Measurements from ENCODE around the gene TGFBR3. TPM values are rescaled to one million over a fixed set of nuclear protein-coding genes. Genes with fewer than 3 reads are reported as not detected.

TGFBR3 gene
- total RNA-seq, 1 experiment from 2014 or later, result not detected

DNA sequence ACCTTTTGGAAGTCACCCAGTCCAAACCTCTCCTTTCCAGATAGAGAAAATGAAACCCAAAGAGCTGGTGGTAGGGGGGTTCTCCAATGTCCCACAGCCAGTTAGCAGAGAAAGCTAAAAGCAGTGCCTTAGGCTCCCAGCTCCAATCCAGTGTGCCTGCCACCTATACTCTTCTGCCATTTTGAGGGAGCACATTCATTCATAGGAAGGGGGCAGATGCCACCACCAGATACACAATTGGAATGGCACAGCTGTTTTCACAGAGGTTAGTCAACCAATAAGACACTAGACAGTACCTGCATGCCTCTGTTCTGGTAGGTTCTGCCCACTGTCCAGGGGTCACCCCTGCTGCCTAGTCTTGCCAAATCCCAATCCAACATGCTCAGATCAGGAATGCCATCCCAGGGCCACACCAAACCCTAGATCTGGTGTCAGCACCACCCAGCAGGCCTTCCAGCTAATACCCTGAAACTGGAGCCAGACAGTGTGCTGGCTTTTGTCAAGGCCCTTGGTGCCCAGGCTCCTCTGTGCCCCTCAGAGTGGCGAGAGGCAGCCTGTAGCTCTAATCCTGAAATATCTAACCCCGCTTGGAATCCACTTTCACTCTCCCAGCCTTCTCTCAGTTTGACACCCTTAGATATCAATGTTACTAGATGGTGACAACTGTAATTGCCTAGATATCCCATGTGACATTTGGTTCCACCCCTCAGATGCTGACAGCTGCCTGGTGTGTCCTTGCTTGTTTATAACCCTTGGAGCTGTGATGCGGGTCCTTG, 178.6 kb downstream of the TGFBR3 start:
- H3K9ac ChIP-seq (ENCODE audit: low read length), result no peak overlapping the region
- no peaks in the 10 kb centered on the region for H3K36me3 ChIP-seq (ENCODE audit: insufficient read depth, low read length)
- no peaks in the 10 kb centered on the region for H4K20me1 ChIP-seq (ENCODE audit: insufficient read depth, low read depth, low read length)
- no peak overlapping the region for H3K27ac ChIP-seq (ENCODE audit: low read length)
- no peak overlapping the region for H3K4me3 ChIP-seq (ENCODE audit: low read length)
- no peak overlapping the region for H3K4me2 ChIP-seq (ENCODE audit: low read depth, low read length, poor library complexity, severe bottlenecking)
- no peaks in the 10 kb centered on the region for H3K9me2 ChIP-seq (replicated peaks; ENCODE audit: insufficient read depth, low read length)
- H3K4me1 ChIP-seq (ENCODE audit: low read length), result no peaks in the 10 kb centered on the region
- no peaks in the 10 kb centered on the region; the same call in 1 of the 2 replicates for H3K27me3 ChIP-seq (ENCODE audit: low read length)
- no peak overlapping the region for H2AFZ ChIP-seq (ENCODE audit: low read length)
- no peak for DNase-seq
- H3K9me3 ChIP-seq (ENCODE audit: low read length), result no peaks in the 10 kb centered on the region
- no peaks in the 10 kb centered on the region for H3K79me2 ChIP-seq (ENCODE audit: low read length)

DNA sequence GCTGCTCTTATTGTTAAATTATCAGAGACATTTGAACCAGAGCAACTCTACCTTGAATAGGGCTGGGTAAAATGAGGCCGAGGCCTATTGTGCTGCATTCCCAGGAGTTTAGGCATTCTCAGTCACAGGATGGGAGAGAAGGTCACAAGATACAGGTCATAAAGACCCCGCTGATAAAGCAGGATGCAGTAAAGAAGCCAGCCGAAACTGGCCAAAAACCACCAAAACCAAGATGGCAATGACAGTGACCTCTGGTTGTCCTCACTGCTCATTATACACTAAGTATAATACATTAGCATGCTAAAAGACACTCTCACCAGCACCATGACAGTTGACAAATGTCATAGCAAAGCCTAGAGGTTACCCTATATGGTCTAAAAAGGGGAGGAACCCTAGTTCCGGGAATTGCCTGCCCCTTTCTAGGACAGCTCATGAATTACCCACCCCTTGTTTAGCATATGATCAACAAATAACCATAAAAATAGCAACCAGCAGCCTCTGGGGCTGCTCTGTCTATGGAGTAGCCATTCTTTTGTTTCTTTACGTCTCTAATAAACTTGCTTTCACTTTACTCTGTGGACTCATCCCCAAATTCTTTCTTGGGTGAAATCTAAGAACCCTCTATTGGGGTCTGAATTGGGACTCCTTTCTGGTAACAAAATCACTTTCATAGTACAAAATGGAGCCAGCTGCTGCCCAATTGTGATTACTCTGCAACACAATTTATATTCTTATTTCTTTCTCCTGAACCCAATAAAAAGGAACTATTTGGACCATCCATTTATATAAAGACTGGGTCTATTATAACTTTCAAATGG, 179.6 kb downstream of the TGFBR3 start:
- no peaks in the 10 kb centered on the region for H4K20me1 ChIP-seq (ENCODE audit: insufficient read depth, low read depth, low read length)
- no peaks in the 10 kb centered on the region for H3K79me2 ChIP-seq (ENCODE audit: low read length)
- no peaks in the 10 kb centered on the region for H3K4me1 ChIP-seq (ENCODE audit: low read length)
- no peaks in the 10 kb centered on the region for H3K9me3 ChIP-seq (ENCODE audit: low read length)
- H3K4me3 ChIP-seq (ENCODE audit: low read length), result no peak overlapping the region
- no peaks in the 10 kb centered on the region; the same call in 1 of the 2 replicates for H3K27me3 ChIP-seq (ENCODE audit: low read length)
- no peak overlapping the region for H3K4me2 ChIP-seq (ENCODE audit: low read depth, low read length, poor library complexity, severe bottlenecking)
- H2AFZ ChIP-seq (ENCODE audit: low read length), result no peak overlapping the region
- no peak overlapping the region for H3K27ac ChIP-seq (ENCODE audit: low read length)
- H3K36me3 ChIP-seq (ENCODE audit: insufficient read depth, low read length), result no peaks in the 10 kb centered on the region
- no peak overlapping the region for H3K9ac ChIP-seq (ENCODE audit: low read length)
- H3K9me2 ChIP-seq (replicated peaks; ENCODE audit: insufficient read depth, low read length), result no peaks in the 10 kb centered on the region
- DNase-seq, result no peak

DNA sequence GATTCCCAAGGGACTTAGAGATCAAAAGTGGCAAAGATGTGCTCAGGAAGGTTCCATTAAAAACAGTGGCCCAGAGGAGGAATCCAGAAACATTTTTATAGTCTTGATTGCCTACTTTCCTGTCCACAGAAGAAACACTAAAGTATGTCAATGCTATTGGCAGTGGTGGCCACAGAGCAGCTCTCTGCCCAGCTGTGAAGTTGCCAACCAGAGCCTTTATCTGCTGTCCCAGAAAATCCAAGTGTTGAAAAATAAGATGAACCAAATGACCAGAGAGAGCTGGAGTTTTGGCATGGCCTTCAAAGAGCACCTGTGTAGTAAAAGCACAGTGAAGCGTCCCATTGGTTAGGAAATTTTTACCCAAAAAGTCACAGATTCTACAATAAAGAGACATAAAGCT, 181.2 kb downstream of the TGFBR3 start:
- DNase-seq, result no peak
- H3K4me1 ChIP-seq (ENCODE audit: low read length), result no peaks in the 10 kb centered on the region
- H3K36me3 ChIP-seq (ENCODE audit: insufficient read depth, low read length), result no peaks in the 10 kb centered on the region
- H3K4me3 ChIP-seq (ENCODE audit: low read length), result no peak overlapping the region
- H3K4me2 ChIP-seq (ENCODE audit: low read depth, low read length, poor library complexity, severe bottlenecking), result no peak overlapping the region
- no peaks in the 10 kb centered on the region for H3K27me3 ChIP-seq (ENCODE audit: low read length)
- H4K20me1 ChIP-seq (ENCODE audit: insufficient read depth, low read depth, low read length), result no peaks in the 10 kb centered on the region
- no peak overlapping the region for H3K9ac ChIP-seq (ENCODE audit: low read length)
- no peaks in the 10 kb centered on the region for H3K9me3 ChIP-seq (ENCODE audit: low read length)
- no peaks in the 10 kb centered on the region for H3K9me2 ChIP-seq (replicated peaks; ENCODE audit: insufficient read depth, low read length)
- H2AFZ ChIP-seq (ENCODE audit: low read length), result no peak overlapping the region
- H3K79me2 ChIP-seq (ENCODE audit: low read length), result no peaks in the 10 kb centered on the region
- no peak overlapping the region for H3K27ac ChIP-seq (ENCODE audit: low read length)

DNA sequence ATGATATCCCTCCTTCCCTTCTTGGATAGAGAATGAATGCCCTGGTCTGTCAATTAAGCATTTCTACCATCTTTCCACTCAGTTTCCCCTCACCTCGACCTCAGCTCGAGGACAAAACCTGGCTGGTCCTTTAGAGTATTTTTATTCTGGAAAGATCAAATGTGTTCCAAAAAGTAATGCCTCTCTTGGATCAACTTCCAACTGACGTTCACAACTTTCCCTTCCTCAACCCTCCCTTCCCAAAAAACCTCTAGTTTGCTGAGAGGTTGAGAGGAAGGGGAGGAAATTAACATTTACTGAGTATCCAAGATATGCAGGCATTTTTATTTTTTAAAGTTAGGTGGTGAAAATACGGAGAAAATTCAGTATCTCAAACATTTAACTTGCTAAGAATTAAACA, 182.9 kb downstream of the TGFBR3 start:
- Histone ChIP-seq H3K36me3 (ENCODE audit: insufficient read depth, low read length) (no peaks in the 10 kb centered on the region), H3K4me2 (ENCODE audit: low read depth, low read length, poor library complexity, severe bottlenecking) (no peak overlapping the region), H3K9me3 (ENCODE audit: low read length) (no peaks in the 10 kb centered on the region), H3K27ac (ENCODE audit: low read length) (no peak overlapping the region), H3K9ac (ENCODE audit: low read length) (no peak overlapping the region), H3K9me2 (replicated peaks; ENCODE audit: insufficient read depth, low read length) (no peaks in the 10 kb centered on the region), H3K27me3 (ENCODE audit: low read length) (no peaks in the 10 kb centered on the region), H2AFZ (ENCODE audit: low read length) (no peak overlapping the region), H3K4me3 (ENCODE audit: low read length) (no peak overlapping the region), H4K20me1 (ENCODE audit: insufficient read depth, low read depth, low read length) (no peaks in the 10 kb centered on the region), H3K4me1 (ENCODE audit: low read length) (no peaks in the 10 kb centered on the region), H3K79me2 (ENCODE audit: low read length) (no peaks in the 10 kb centered on the region)
- DNase-seq, result no peak

DNA sequence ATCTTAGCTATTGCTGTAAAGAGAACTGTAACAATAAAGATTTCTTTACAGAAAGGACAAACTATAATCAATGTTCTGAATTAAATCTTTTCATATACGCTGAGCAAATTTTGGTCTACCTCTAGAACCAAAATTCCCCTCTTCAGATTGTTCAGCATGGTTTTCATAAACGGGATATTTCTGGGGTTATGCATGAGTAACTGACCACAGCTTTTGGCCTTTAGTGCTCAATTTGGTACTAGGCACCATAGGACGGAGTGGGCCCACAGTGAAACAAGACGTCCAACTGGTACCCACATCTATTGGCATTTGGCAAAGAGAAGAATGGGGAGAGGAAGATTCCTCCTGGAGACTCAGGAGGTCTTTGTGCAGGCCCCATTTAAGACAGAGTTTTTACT, 184.5 kb downstream of the TGFBR3 start:
- no peak overlapping the region for H2AFZ ChIP-seq (ENCODE audit: low read length)
- no peaks in the 10 kb centered on the region for H3K36me3 ChIP-seq (ENCODE audit: insufficient read depth, low read length)
- no peaks in the 10 kb centered on the region for H3K27me3 ChIP-seq (ENCODE audit: low read length)
- no peak for DNase-seq
- no peaks in the 10 kb centered on the region for H3K9me3 ChIP-seq (ENCODE audit: low read length)
- H3K27ac ChIP-seq (ENCODE audit: low read length), result no peak overlapping the region
- no peak overlapping the region for H3K9ac ChIP-seq (ENCODE audit: low read length)
- H3K79me2 ChIP-seq (ENCODE audit: low read length), result no peaks in the 10 kb centered on the region
- H3K4me3 ChIP-seq (ENCODE audit: low read length), result no peak overlapping the region
- no peaks in the 10 kb centered on the region for H3K9me2 ChIP-seq (replicated peaks; ENCODE audit: insufficient read depth, low read length)
- no peaks in the 10 kb centered on the region for H4K20me1 ChIP-seq (ENCODE audit: insufficient read depth, low read depth, low read length)
- no peaks in the 10 kb centered on the region for H3K4me1 ChIP-seq (ENCODE audit: low read length)
- no peak overlapping the region for H3K4me2 ChIP-seq (ENCODE audit: low read depth, low read length, poor library complexity, severe bottlenecking)

DNA sequence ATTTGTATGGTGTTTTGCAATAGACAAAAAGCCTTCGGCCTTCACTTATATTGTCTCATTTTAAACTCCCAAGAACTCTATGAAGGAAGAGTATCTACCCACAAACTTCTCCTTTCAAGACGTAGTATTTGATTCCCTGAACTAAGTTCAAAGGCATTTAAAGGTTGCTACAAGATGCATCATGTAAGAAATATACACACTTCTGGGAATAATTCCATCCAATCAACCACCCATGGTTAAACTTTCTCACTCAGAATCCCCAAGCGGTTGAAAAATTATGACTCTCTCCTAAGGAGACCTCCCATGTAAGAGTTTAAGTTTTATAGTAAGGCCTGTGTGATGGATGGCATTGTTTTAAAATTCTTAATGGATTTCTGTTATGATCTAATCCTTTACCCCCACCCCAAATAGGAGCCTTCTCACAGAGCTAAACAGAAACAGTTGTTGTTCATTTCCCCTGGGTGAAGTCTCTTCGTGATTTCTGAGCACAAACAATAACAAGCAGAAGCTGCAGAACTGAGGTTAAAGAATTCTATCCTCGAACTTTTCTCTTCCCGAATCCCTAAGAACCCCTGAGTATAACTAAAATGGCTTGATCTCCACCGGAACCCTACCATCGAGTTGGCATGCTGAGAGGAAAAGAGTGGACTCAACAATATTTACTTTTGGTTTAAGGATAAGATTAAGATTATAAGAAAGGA, 185.0 kb downstream of the TGFBR3 start:
- Histone ChIP-seq H3K36me3 (ENCODE audit: insufficient read depth, low read length) (no peaks in the 10 kb centered on the region), H4K20me1 (ENCODE audit: insufficient read depth, low read depth, low read length) (no peaks in the 10 kb centered on the region), H3K27me3 (ENCODE audit: low read length) (no peaks in the 10 kb centered on the region), H2AFZ (ENCODE audit: low read length) (no peak overlapping the region), H3K27ac (ENCODE audit: low read length) (no peak overlapping the region), H3K9me3 (ENCODE audit: low read length) (no peaks in the 10 kb centered on the region), H3K4me1 (ENCODE audit: low read length) (no peaks in the 10 kb centered on the region), H3K79me2 (ENCODE audit: low read length) (no peaks in the 10 kb centered on the region), H3K4me2 (ENCODE audit: low read depth, low read length, poor library complexity, severe bottlenecking) (no peak overlapping the region), H3K4me3 (ENCODE audit: low read length) (no peak overlapping the region), H3K9me2 (replicated peaks; ENCODE audit: insufficient read depth, low read length) (no peaks in the 10 kb centered on the region), H3K9ac (ENCODE audit: low read length) (no peak overlapping the region)
- no peak for DNase-seq

DNA sequence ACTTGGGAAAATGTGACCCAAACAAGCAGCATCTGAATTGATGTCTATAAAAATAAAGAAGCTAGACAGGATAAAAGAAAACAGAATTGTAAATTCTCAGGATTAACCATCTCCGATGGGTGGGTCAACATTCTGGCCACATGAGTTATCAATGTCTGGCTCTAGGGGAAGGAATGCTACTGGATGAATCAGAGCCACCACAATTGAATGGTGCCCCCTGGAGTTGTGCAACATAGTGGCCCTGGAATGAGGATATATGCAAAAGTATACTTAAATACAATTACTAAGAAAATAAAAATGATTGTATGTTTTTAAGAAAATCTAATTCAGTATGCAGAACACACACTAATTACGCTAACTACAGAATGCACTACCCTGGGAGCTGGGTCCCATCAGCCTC, 185.6 kb downstream of the TGFBR3 start:
- Histone ChIP-seq H3K4me1 (ENCODE audit: low read length) (no peaks in the 10 kb centered on the region), H3K4me3 (ENCODE audit: low read length) (no peak overlapping the region), H3K4me2 (ENCODE audit: low read depth, low read length, poor library complexity, severe bottlenecking) (no peak overlapping the region), H2AFZ (ENCODE audit: low read length) (no peak overlapping the region), H4K20me1 (ENCODE audit: insufficient read depth, low read depth, low read length) (no peaks in the 10 kb centered on the region), H3K9me3 (ENCODE audit: low read length) (no peaks in the 10 kb centered on the region), H3K36me3 (ENCODE audit: insufficient read depth, low read length) (no peaks in the 10 kb centered on the region), H3K9me2 (replicated peaks; ENCODE audit: insufficient read depth, low read length) (no peaks in the 10 kb centered on the region), H3K27ac (ENCODE audit: low read length) (no peak overlapping the region), H3K79me2 (ENCODE audit: low read length) (no peaks in the 10 kb centered on the region), H3K27me3 (ENCODE audit: low read length) (no peaks in the 10 kb centered on the region), H3K9ac (ENCODE audit: low read length) (no peak overlapping the region)
- no peak for DNase-seq

DNA sequence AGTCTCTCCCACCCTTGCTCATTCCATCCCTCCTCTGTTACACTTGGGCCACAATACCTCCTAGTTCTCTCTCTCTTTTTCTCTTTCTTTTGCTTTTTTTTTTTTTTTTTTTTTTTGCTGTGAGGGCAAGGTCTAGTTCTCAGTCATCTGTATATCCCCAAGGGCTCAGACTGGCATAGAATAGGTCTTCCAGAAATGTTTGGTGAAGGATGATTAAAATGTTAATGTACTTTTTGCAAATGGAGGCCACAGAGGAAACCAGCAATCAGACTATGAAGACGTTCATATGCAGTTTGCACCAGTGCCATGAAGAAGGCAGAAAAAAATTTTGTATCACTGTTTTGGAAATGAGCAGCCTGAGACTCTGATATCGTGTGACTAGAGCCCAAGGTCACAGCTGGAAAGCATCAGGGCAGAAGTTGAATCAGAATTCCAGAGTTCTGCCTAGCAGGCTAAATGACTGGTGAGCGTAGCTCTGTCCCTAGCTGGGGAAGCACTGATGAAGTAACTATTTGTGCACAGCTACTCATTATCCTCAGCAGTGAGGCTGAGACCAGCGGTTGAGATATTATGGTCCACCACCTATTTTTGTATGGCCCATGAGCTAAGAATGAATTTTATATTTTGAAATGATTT, 186.5 kb downstream of the TGFBR3 start:
- Histone ChIP-seq H3K4me2 (ENCODE audit: low read depth, low read length, poor library complexity, severe bottlenecking) (no peak overlapping the region), H3K27ac (ENCODE audit: low read length) (no peak overlapping the region), H3K9me2 (replicated peaks; ENCODE audit: insufficient read depth, low read length) (no peaks in the 10 kb centered on the region), H3K36me3 (ENCODE audit: insufficient read depth, low read length) (no peaks in the 10 kb centered on the region), H3K9ac (ENCODE audit: low read length) (no peak overlapping the region), H3K27me3 (ENCODE audit: low read length) (no peaks in the 10 kb centered on the region), H3K4me3 (ENCODE audit: low read length) (no peak overlapping the region), H3K79me2 (ENCODE audit: low read length) (no peaks in the 10 kb centered on the region), H3K4me1 (ENCODE audit: low read length) (no peaks in the 10 kb centered on the region), H3K9me3 (ENCODE audit: low read length) (no peaks in the 10 kb centered on the region), H4K20me1 (ENCODE audit: insufficient read depth, low read depth, low read length) (no peaks in the 10 kb centered on the region), H2AFZ (ENCODE audit: low read length) (no peak overlapping the region)
- DNase-seq, result no peak
